HepG2 (cell line): ENCODE measurements around the gene NPTX2. TPM values are rescaled to one million over a fixed set of nuclear protein-coding genes. Genes with fewer than 3 reads are reported as not detected.

Experiments
- ATAC-seq: fragments of 200-7000 bp; cut with Tn5 transposase; 3 replicates; pipeline ENCODE4 v1.9.1; 2020; ENCODE audit warnings: mild to moderate bottlenecking, moderate library complexity
- BruUV-seq: library from RNA; stranded (reverse); fragments of 400-500 nt; replicated peaks from 2 replicates; lab custom pipeline; 2021; lab: Mats Ljungman, UMichigan
- CTCF ChIA-PET: fragments of 300-600 bp; formaldehyde crosslinking; extraction: SDS; loops from one replicate; lab custom pipeline; 2021; ENCODE audit warnings: low total read pairs, inconsistent platforms, low intra/inter-chr PET ratio; lab: Yijun Ruan, JAX
- POLR2A ChIA-PET: fragments of 350-600 bp; sonication (Branson Sonifier 250); formaldehyde crosslinking; loops from one replicate; lab custom pipeline; 2020; ENCODE audit warnings: antibody characterized with exemption, inconsistent platforms; lab: Yijun Ruan, JAX
- DNase-seq: peaks from one replicate; pipeline ENCODE4 v3.0.0-alpha.2; 2015; ENCODE audit warnings: low spot score
- FAIRE-seq: peaks from 3 replicates; lab custom pipeline; 2011; peaks lifted over from hg19 to GRCh38; lab: Jason Lieb, UNC
- H2AFZ ChIP-seq: one replicate; pipeline ENCODE4 v1.6.1; 2011; ENCODE audit warnings: low read length, inconsistent platforms
- H3K27ac ChIP-seq: fragments of 300-600 bp; 3 replicates; pipeline ENCODE4 v1.8.0; 2011; ENCODE audit warnings: mixed run types, mild to moderate bottlenecking, mixed read lengths, low read length, inconsistent platforms; ENCODE audit not compliant: insufficient read depth; ENCODE audit errors: extremely low read length
- H3K27me3 ChIP-seq, 2 experiments: fragments of 200-600 bp in 1 of 2; 2 replicates in 1 of 2; 3 replicates in 1 of 2; pipeline versions ENCODE4 v1.6.0 to v1.8.0; 2011; ENCODE audit warnings: low read length in 2 of 2, mild to moderate bottlenecking in 2 of 2, moderate library complexity in 2 of 2, inconsistent platforms in 1 of 2; ENCODE audit not compliant: insufficient read depth in 2 of 2, control insufficient read depth in 1 of 2
- H3K36me3 ChIP-seq, 2 experiments: fragments of 200-600 bp in 1 of 2; replicated peaks in 1 of 2; 2 replicates in 1 of 2; 3 replicates in 1 of 2; pipeline versions ENCODE4 v1.5.1 to v1.8.0; 2011; ENCODE audit warnings: low read length in 2 of 2, inconsistent platforms in 1 of 2; ENCODE audit not compliant: insufficient read depth in 2 of 2, control insufficient read depth in 1 of 2
- H3K4me1 ChIP-seq: 2 replicates; pipeline ENCODE4 v1.5.1; 2012; ENCODE audit warnings: low read length, inconsistent platforms; ENCODE audit not compliant: insufficient read depth
- H3K4me2 ChIP-seq: 2 replicates; pipeline ENCODE4 v1.6.0; 2011; ENCODE audit warnings: low read depth, low read length, inconsistent platforms
- H3K4me3 ChIP-seq, 3 experiments: fragments of 200-600 bp in 1 of 3; sonication (generic), shearing (Covaris generic) in 1 of 3; replicated peaks in 1 of 3; 2 replicates each; pipeline ENCODE4 v1.5.1; 2011 to 2016; ENCODE audit warnings: low read length in 3 of 3, inconsistent platforms in 2 of 3, low read depth in 2 of 3, mild to moderate bottlenecking in 2 of 3, control low read depth in 1 of 3, mixed read lengths in 1 of 3; ENCODE audit not compliant: insufficient read depth in 1 of 3
- H3K79me2 ChIP-seq: one replicate; pipeline ENCODE4 v1.6.1; 2011; ENCODE audit warnings: low read length, inconsistent platforms; ENCODE audit not compliant: insufficient read depth
- H3K9ac ChIP-seq: 2 replicates; pipeline ENCODE4 v1.6.0; 2011; ENCODE audit warnings: mild to moderate bottlenecking, low read depth, low read length, inconsistent platforms; ENCODE audit not compliant: insufficient read depth
- H3K9me3 ChIP-seq: 2 replicates; pipeline ENCODE4 v1.5.1; 2012; ENCODE audit warnings: mild to moderate bottlenecking, low read length
- H4K20me1 ChIP-seq: 2 replicates; pipeline ENCODE4 v1.6.0; 2011; ENCODE audit warnings: inconsistent platforms, mild to moderate bottlenecking, low read length, moderate library complexity; ENCODE audit not compliant: insufficient read depth
- ATRX ChIP-seq: sonication (generic); formaldehyde crosslinking; IDR thresholded peaks from 2 replicates; pipeline ENCODE4 v1.4.0; 2020; ENCODE audit warnings: missing genetic modification reagents, borderline replicate concordance
- ZBTB26 ChIP-seq: IDR thresholded peaks from 2 replicates; pipeline ENCODE4 v1.6.1; 2016; ENCODE audit warnings: missing compliant biosample characterization, missing genetic modification reagents, borderline replicate concordance
- ZFP91 ChIP-seq: sonication (generic); formaldehyde crosslinking; IDR thresholded peaks from 2 replicates; pipeline ENCODE4 v1.9.0; 2022; ENCODE audit warnings: missing genetic modification reagents, mild to moderate bottlenecking, borderline replicate concordance
- ZNF282 ChIP-seq: fragments of 450-650 bp; IDR thresholded peaks from 2 replicates; pipeline ENCODE4 v1.6.1; 2018; ENCODE audit not compliant: partially characterized antibody
- ZNF382 ChIP-seq: sonication (generic); formaldehyde crosslinking; IDR thresholded peaks from 2 replicates; pipeline ENCODE4 v1.5.0; 2020; ENCODE audit warnings: missing genetic modification reagents, mild to moderate bottlenecking, borderline replicate concordance
- WGBS: methylation state at CpG from one replicate; pipeline ENCODE4 v1.1.6; 2017; ENCODE audit warnings: low lambda C conversion rate; 5-methylcytosine and 5-hydroxymethylcytosine counted together
- in situ Hi-C: cut with HindIII; loops from 2 replicates; pipeline ENCODE4 v1.10.0; 2017; ENCODE audit warnings: low pct_unique_long_range_greater_than_20kb; ENCODE audit not compliant: extremely low pct_ligation_motif_present
- intact Hi-C: fragments of 100-400 bp; cut with micrococcal nuclease; formaldehyde crosslinking; loops from one replicate; pipeline ENCODE4 v1.10.0; 2022; ENCODE audit not compliant: unreplicated experiment
- polyA plus RNA-seq, 8 experiments: library from polyadenylated mRNA; depleted of rRNA in 3 of 8; stranded (reverse) in 7 of 8; unstranded in 1 of 8; fragments of >200 nt; fragmentation: Illumina TruSeq in 4 of 8; extraction: Trizol in 4 of 8; gene quantifications; 2 replicates each; pipeline versions ENCODE4 v1.2.1 to v1.2.3, GENCODE V29; 2011 to 2016; ENCODE audit warnings: low read depth in 4 of 8, missing spikeins in 1 of 8, mixed read lengths in 1 of 8; ENCODE audit not compliant: insufficient read depth in 1 of 8
- total RNA-seq, 5 experiments: library from RNA; depleted of rRNA; stranded (reverse); fragments of >200 nt; fragmentation: Illumina TruSeq; extraction: Trizol; gene quantifications; 2 replicates each; pipeline ENCODE4 v1.2.3, GENCODE V29; 2016; ENCODE audit warnings: low read depth in 1 of 5

Gene NPTX2
- total and polyA plus RNA-seq, 2 of the 13 experiments (the other 11 are each of a cell fraction or from before 2014, with no cell fraction given) = not detected

GRCh38 chr7:98643236-98643985, 26.3 kb downstream of the NPTX2 start:
- no peak for DNase-seq
- POLR2A ChIA-PET = no interaction called here
- Histone ChIP-seq H3K9ac (no peak overlapping the region), H3K4me3 (no peak overlapping the region), H3K4me2 (no peak overlapping the region), H2AFZ (no peak overlapping the region), H3K27ac (no peak overlapping the region), H4K20me1 (no peaks in the 10 kb centered on the region), H3K79me2 (no peaks in the 10 kb centered on the region)
- 43% methylated on average over 3 of the region's 3 CpGs for WGBS
- no TSS peak for BruUV-seq
- CTCF ChIA-PET = no interaction called here
- no peak for TF ChIP-seq ZFP91
- TF ChIP-seq ZNF382 (CRISPR knock-in tag) = no peak
- TF ChIP-seq ZBTB26 (CRISPR knock-in tag) = no peak
- no peak for TF ChIP-seq ZNF282
- TF ChIP-seq ATRX = no peak
- TF ChIP-seq, all 625 proteins: peak for 0
- ATAC-seq (peak; percentile 40; the same call in 2 of the 3 replicates), FAIRE-seq (no peak)
- no peaks in the 10 kb centered on the region for H3K36me3 ChIP-seq
- peaks cover 10% of the 10 kb centered on the region; the same call in 1 of the 2 replicates for H3K4me1 ChIP-seq
- intact Hi-C loops = no loop called here
- no peaks in the 10 kb centered on the region for H3K9me3 ChIP-seq
- in situ Hi-C loops = no loop called here
- H3K27me3 ChIP-seq = peaks cover 0 to 5% of the 10 kb centered on the region in 2 experiments; a peak in 1 of 5 replicates
